HG03097 (cell line): ENCODE results near the gene ELMO3.

Experiments used
- ATAC-seq: cut with Tn5 transposase; IDR thresholded peaks from one replicate; pipeline ENCODE4 v1.9.1; 2021; ENCODE audit not compliant: unreplicated experiment, low FRiP score

ELMO3 gene, protein sequence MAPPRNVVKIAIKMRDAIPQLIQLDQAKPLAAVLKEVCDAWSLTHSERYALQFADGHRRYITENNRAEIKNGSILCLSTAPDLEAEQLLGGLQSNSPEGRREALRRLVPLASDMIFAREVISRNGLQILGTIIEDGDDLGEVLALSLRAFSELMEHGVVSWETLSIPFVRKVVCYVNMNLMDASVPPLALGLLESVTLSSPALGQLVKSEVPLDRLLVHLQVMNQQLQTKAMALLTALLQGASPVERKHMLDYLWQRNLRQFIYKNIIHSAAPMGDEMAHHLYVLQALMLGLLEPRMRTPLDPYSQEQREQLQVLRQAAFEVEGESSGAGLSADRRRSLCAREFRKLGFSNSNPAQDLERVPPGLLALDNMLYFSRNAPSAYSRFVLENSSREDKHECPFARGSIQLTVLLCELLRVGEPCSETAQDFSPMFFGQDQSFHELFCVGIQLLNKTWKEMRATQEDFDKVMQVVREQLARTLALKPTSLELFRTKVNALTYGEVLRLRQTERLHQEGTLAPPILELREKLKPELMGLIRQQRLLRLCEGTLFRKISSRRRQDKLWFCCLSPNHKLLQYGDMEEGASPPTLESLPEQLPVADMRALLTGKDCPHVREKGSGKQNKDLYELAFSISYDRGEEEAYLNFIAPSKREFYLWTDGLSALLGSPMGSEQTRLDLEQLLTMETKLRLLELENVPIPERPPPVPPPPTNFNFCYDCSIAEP

DNA sequence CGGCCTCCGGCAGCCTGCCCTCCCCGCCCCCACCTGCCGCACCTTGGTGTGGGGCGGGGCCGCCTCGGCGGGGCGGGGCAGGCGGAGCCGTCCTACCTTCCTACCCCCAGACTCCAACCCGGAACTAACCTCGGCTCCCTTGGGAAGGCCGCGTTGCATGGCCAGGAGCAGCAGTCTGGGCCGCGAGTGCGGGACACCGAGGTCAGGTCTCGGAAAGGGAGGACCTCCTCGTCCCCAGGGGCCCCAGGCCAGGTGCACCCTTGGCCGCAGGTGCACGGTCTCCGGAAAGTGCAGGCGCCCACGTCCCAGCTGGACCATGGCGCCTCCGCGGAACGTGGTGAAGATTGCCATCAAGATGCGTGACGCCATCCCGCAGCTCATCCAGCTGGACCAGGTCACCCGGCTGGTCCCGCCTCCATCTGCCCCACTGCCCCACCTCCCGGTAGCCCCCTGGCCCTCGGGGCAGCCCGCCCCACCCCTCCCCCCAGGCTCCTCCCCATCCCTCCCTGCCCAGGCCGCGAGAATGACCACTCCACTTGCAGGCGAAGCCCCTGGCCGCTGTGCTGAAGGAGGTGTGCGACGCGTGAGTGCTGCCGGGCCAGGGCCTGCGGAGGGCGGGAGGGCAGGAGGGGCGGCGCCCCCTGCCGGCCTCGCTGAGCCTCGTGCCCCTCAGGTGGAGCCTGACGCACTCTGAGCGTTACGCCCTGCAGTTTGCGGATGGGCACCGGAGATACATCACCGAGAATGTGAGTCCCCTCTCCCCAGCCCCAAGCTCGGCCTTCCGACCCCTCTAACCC, at the start of gene ELMO3:
ELMO3 (plus strand) TSS at position 121 of the 797 bp plus-strand sequence; CDS start at position 317, 196 bp downstream.
- no peak for ATAC-seq

DNA sequence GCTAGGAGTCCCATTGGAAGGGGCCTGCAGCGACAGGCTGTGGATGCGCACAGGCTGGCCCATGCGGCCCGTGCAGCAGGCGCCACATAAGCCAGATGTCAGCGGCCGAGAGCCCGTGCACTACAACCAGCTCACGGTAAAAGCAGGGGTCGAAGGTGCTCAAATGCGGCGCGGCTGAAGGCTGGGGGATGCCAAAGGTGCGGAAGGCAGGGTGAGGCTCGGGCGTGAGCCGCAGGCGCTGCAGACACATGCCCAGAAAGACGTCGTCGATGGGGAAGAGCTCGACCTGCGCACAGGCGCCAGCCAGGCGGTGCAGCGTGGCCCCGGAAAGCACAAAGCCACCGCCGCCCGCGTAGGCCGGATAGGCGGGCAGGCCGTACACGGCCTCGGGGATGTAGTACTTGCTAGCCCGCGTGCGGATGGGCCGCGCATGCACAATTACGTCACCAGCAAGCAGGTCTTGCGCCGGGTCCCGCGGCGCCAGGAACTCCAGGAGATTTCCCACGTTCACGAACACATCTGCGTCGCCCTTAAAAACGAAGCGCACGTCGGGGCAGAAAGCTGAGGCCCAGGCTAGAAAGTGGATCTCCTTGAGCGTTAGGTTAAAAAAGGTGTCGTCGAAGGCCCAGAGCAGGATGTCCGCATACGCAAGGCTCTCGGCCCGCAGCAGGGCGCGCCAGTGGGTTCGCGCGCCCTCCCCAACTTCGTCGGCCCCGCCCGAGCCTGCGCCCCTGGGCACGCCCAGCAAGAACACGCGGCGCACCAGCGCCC, 49.5 kb upstream of the ELMO3 start:
- ATAC-seq, result no peak

GRCh38 chr16:67150047-67150832, 48.7 kb upstream of the ELMO3 start:
- ATAC-seq, result no peak

- ATAC-seq, result no peak
Observed at GRCh38 chr16:67150833-67151396, 48.0 kb upstream of the ELMO3 start, which contains the start of gene B3GNT9. B3GNT9 (minus strand) TSS chr16:67150998; CDS start chr16:67150485, 513 bp downstream.

DNA sequence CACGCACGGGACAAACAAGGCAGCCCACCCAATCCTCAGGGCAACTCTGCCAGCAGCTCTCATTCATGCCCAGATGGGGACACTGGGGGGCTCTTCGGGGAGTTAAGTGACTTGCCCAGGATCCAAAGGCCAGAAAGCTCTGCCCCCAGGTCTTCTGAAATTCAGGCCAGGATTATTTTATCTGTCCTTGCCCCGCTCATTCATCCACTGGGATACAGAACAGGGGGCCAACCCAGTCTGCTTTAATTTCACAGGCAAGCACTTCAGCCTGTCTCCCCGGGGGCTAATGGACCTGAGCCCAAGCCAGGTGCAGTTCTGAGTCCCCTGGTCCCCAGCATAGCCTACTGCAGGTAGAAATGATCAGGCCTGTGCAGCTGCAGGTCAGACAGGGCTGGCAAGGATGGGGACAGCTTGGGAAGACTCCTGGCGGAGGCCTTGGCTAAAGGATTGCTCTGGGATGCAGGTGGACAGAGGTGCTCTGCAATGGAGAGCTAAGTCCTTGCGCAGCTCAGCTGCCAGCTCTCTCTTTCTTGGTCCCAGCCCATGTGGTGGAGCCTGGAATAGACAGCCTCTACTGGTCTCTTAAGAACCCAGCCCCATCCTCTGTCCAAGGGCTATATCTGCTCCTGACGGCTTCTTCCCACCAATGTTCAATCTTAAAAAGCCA, 47.4 kb upstream of the ELMO3 start:
- ATAC-seq, result no peak

DNA sequence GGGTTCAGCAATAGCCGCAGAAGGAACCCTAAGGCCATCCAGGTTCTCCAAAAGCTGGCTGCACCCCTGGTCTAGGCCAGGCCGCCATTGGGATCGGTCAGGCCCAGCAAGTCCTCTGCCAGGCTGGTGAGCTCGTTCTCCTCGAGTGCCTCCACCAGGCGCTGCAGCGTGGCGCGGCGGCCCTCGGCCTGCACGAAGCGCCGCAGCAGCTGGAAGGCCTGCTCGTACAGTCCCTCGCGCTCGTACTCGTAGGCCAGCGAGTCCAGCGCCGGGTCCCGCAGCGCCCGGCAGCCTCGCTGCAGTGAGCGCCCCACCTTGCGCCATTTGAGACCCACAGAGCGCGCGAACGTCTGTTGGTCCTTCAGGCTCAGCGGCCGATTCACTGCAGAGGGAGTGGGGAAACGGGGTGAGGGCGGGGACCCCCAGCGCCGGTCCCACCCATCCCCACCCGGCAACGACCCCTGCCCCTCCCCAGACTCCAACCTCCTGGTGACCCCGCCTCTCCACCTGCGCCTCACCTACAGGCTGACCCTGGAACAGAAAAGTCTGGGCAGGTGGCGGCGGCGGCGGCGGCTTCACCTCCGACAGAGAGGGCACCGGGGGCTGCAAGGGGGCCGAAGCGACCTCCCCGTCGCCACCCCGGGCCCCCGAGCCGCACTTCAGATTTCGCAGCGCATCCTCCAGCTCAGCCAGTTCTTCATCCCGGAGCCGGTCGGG, 44.2 kb upstream of the ELMO3 start:
- ATAC-seq, result no peak

GRCh38 chr16:67155295-67156142, 43.4 kb upstream of the ELMO3 start:
- no peak for ATAC-seq

DNA sequence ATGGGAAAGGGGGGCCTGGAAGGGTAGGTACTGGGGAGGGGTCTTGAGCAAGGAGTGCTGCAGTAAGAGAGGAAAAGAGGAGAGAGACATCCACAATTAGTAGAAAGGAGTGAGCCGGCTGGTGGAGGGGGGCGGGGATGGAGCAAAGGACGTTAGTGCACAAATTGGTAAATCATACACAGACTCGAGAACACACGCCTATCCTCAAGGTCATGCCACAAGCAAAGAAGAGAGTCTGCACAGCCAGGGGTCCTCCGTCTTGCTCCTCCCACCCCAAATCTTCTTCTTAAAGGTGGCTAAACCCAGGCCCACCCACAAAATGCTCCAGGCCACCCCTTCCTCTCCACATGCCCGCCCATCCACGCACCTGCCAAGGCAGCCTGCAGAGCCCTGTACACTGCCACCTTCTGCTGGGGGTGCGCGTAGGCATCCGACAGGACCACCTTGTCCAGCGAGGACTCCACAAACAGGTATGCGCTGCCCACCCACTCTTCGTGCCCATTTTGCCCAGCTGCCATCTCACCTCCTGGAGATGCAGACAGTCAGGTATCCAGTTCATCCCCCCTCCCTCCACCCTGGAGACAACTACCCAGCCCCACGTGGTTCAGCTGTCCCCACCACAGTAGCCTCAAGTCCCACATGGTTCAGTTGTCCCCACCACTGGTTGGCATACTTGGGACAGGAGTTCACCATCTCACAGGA, 42.6 kb upstream of the ELMO3 start:
- ATAC-seq, result no peak

DNA sequence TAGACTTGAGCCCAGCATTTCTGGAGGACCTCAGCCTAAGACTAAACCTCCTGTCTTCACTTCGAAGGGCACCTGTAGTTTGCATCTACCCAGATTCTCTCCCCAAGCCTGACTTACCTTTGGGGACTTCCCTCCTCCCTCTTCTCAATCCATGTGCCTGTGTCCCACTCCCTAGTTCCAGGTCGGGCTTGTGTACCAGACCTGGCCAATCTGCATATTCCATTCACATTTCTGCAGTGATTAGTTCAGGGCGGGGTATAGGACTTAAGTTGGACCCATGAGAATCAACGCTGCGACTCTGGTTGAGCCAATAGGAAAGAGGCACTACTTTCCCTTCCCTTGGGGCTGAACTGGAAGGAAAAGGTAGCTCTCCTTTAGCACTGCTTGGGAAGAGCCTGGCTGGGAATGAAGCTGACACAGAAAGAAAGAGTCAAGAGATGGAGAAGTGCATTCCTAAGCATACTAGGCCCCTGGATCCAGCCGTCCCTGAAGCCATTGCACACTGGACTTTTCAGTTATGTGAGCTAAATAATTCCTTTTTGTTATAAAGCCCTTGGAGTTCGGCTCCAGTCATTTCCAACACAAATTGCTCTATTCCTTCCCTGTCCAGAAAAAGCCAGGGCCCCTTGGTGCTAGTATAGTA, 41.7 kb upstream of the ELMO3 start:
- ATAC-seq, result no peak

DNA sequence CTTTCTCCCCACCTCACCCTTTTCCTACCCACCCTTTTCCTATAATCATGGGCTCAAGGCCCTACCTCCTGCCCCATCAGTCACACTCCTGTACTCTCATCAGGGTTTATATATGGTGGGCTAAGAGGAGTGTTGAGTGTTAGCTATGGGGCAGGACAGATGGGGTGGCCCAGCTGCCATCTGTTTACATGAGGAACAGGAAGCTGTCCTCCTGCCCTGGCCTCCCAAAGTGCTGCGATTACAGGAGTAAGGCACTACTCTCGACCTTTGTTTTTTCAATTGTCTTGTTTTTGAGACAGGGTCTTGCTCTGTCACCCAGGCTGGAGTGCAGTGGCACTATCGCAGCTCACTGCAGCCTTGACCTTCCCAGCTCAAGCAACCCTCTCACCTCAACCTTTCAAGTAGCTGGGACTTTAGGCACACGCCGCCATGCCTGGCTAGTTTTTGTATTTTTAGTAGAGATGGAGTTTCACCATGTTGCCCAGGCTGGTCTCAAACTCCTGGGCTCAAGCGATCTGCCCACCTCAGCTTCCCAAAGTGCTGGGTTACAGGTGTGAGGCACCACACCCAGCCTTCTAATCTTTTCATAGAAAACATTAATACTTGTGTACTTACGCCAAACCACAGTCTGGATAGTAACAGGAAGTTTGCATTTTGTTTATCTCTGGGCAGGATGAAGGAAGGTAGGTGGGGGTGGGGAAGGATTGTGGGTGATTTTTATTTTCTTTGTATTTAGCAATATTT, 40.9 kb upstream of the ELMO3 start:
- ATAC-seq, result no peak

- ATAC-seq, result peak; percentile 32
Observed at GRCh38 chr16:67158637-67159600, 40.0 kb upstream of the ELMO3 start.

DNA sequence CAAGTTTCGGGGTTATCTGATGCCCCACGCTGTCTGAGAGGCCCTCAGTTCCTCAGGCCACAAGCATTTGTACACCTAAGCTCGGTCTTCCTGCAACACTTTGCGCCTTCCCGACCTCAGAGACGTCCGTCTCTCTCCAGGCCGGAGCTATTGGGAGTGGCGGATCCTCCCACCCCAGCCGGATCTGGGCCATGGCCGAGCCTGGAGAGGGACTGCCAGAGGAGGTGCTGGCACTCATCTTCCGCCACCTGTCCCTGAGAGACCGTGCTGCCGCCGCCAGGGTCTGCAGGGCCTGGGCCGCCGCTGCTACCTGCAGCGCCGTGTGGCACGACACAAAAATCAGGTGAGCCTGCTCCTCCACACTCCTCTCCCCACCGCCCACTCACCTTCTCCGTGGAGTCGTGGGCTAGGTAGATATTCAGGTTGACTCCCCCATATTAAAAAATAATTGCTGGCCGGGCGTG, 37.3 kb upstream of the ELMO3 start:
- ATAC-seq, result no peak

DNA sequence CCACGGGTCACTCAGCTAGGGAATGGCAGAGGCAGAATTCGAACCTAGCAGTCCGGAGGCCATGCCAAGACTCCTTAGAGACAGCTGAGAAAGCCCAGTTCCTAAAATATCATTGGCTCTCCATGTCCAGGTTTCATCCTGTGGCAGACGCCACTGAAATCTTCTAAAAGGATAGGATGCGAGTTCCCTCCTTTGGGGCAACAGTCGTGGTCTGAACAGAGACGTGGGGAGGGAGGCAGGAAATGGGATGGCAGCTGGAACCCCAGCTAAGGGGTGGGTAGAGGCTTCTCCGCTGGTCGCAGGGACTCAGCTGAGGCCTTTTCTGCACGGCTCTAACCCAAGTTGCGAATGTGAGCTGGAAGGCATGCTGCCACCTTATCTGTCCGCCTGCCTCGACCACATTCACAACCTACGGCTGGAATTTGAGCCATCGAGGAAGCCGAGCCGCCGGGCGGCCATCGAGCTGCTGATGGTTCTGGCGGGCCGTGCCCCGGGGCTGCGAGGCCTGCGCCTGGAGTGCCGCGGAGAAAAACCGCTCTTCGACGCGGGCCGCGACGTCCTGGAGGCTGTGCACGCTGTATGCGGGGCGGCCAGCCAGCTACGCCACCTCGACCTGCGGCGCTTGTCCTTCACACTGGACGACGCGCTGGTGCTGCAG, 36.3 kb upstream of the ELMO3 start:
- no peak for ATAC-seq
